ENCODE measurements around the gene C11orf68. TPM values are rescaled to one million over a fixed set of nuclear protein-coding genes. Genes with fewer than 3 reads are reported as not detected.
A peak's percentile ranks its signal among the peaks of the same experiment; 100 is the strongest.

Gene C11orf68
- total RNA-seq, 6 experiments from 2014 or later, result 79.0 to 94.6 (median 85.0) TPM

DNA sequence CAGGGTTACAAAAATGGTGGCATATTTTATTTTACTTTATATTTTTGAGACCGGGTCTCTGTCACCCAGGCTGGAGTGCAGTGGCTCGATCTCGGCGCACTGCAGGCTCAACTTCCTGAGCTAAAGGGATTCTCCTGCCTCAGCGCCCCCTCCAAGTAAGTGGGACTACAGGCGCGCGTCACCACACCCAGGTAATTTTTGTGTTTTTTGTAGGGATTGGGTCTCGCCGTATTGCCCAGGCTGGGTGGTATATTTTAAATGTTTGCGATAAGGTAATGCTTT lies 18.0 kb downstream of the C11orf68 start:
- H3K4me1 Mint-ChIP-seq (ENCODE audit: low read depth), result peaks cover 58% of the 10 kb centered on the region
- peak overlapping the region; percentile 95 for H3K27ac Mint-ChIP-seq
- DNase-seq, result no peak
- peaks cover 35% of the 10 kb centered on the region for H3K27me3 Mint-ChIP-seq (ENCODE audit: insufficient read depth)
- TF ChIP-seq CTCF (IDR thresholded peaks at IDR 0.05), result no peak
- peaks cover 29% of the 10 kb centered on the region for H3K36me3 Mint-ChIP-seq (ENCODE audit: low read depth)
- peaks cover 12% of the 10 kb centered on the region for H3K9me3 Mint-ChIP-seq
- peak overlapping the region; percentile 67 for H3K4me3 Mint-ChIP-seq

GRCh38 chr11:65900125-65900898 lies 18.6 kb downstream of the C11orf68 start, which contains the start of gene FOSL1:
Gene FOSL1, minus strand, starts transcription at chr11:65900388. Its CDS starts 49 bp downstream, at chr11:65900339.
- Mint-ChIP-seq H3K4me3 (peak within 1 kb of the TSS; percentile 97), H3K9me3 (peaks cover 12% of the 10 kb centered on the region), H3K4me1 (ENCODE audit: low read depth) (peaks cover 63% of the 10 kb centered on the region), H3K36me3 (ENCODE audit: low read depth) (peaks cover 34% of the 10 kb centered on the region), H3K27me3 (ENCODE audit: insufficient read depth) (peaks cover 40% of the 10 kb centered on the region), H3K27ac (peak within 1 kb of the TSS; percentile 95)
- TF ChIP-seq CTCF (IDR thresholded peaks at IDR 0.05), result no peak; the same call in 1 of the 2 replicates
- peak; percentile 96 for DNase-seq

GRCh38 chr11:65899356-65900124 lies 19.3 kb downstream of the C11orf68 start:
- peak overlapping the region; percentile 97 for H3K4me3 Mint-ChIP-seq
- H3K9me3 Mint-ChIP-seq, result peaks cover 12% of the 10 kb centered on the region
- H3K36me3 Mint-ChIP-seq (ENCODE audit: low read depth), result peaks cover 40% of the 10 kb centered on the region
- peak; percentile 33; the same call in 1 of the 2 replicates for TF ChIP-seq CTCF (IDR thresholded peaks at IDR 0.05)
- peak overlapping the region; percentile 95 for H3K27ac Mint-ChIP-seq
- H3K27me3 Mint-ChIP-seq (ENCODE audit: insufficient read depth), result peaks cover 47% of the 10 kb centered on the region
- H3K4me1 Mint-ChIP-seq (ENCODE audit: low read depth), result peaks cover 68% of the 10 kb centered on the region
- peak; percentile 77 for DNase-seq

DNA sequence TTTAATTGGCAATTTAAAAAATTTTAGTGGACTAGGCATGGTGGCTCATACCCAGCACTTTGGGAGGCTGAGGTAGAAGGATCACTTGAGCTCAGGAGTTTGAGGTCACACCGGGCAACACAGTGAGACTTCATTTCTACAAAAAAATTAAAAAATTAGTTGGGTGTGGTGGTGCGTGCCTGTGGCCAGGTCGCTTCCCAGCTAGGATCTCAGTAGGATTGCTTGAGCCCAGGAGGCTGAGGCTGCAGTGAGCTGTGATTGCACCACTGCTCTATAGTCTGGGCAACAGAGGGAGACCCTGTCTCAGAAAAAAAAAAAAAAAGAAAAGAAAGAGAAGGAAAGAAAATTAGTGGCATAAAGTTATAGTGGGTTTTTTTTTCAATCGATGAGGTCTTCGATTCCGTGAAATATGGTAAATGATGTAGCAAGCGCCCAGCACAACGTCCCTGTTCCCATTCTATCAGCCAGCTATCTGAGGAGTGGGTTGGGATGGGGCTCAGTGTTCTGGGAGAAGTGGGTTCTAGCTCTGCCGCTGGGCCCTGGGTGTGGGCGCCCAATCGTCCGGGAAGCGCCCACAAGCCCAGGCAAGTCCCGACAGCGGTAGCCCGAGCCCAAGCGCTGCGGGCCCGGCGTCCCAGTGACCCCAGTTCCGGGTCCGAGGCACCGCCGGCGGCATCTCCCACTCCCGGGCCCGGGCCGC lies 20.1 kb downstream of the C11orf68 start:
- peaks cover 70% of the 10 kb centered on the region for H3K4me1 Mint-ChIP-seq (ENCODE audit: low read depth)
- DNase-seq, result no peak
- TF ChIP-seq CTCF (IDR thresholded peaks at IDR 0.05), result no peak
- H3K36me3 Mint-ChIP-seq (ENCODE audit: low read depth), result peaks cover 47% of the 10 kb centered on the region
- peaks cover 54% of the 10 kb centered on the region for H3K27me3 Mint-ChIP-seq (ENCODE audit: insufficient read depth)
- peak overlapping the region; percentile 97 for H3K4me3 Mint-ChIP-seq
- peaks cover 18% of the 10 kb centered on the region for H3K9me3 Mint-ChIP-seq
- H3K27ac Mint-ChIP-seq, result peak overlapping the region; percentile 99

GRCh38 chr11:65897020-65897471 lies 21.8 kb downstream of the C11orf68 start:
- Mint-ChIP-seq H3K9me3 (peaks cover 18% of the 10 kb centered on the region), H3K4me1 (ENCODE audit: low read depth) (peaks cover 70% of the 10 kb centered on the region), H3K27me3 (ENCODE audit: insufficient read depth) (peaks cover 72% of the 10 kb centered on the region), H3K27ac (peak overlapping the region; percentile 99), H3K4me3 (peak overlapping the region; percentile 97), H3K36me3 (ENCODE audit: low read depth) (peaks cover 59% of the 10 kb centered on the region)
- no peak for TF ChIP-seq CTCF (IDR thresholded peaks at IDR 0.05)
- DNase-seq, result no peak
